Stimulated activated CD8-positive, alpha-beta memory T cell treated with anti-CD3 and anti-CD28 coated beads, Interleukin-15, amount 100 ng/mL, for 24 hours (primary cell): Measurements from ENCODE around the gene CCND3.
"Not testable (repeated sequence)": the region's sequence is repeated elsewhere in the genome, so short reads cannot be mapped to it uniquely, and the experiment has no call there.

ENCODE experiments used
- DNase-seq: peaks from one replicate; pipeline ENCODE4 v3.0.0-alpha.2; 2020; ENCODE audit warnings: low read depth

CCND3 gene

DNA sequence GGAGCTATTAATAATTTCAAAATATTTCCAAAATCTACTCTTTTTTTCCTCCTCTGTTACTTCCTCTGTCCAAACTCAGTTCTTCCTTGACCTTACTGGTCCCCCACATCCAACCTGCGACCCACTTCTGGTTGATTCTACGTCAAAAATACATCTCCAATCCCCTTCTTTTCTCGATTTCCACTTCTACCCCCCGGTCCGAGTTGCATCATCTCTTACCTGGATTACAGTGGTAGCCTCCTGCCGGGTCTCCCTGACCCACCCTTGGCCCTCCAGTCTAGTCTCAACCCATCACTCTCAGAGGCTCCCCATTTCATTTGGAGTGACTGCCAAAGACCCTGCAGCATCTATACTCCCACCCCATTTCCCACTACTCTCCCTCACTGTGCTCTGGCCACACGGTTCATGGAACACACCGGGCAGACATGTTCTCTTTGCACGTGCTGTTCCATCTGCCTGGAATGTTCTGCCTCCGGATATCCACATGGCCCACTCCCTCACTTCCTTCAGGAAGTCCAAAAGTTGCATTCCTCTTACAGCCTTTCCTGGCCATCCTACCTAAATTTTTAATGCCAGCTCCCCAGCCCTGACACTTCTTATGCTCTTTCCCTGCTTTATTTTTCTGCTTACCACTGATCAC lies 6.1 kb upstream of the CCND3 start:
- no peak for DNase-seq

DNA sequence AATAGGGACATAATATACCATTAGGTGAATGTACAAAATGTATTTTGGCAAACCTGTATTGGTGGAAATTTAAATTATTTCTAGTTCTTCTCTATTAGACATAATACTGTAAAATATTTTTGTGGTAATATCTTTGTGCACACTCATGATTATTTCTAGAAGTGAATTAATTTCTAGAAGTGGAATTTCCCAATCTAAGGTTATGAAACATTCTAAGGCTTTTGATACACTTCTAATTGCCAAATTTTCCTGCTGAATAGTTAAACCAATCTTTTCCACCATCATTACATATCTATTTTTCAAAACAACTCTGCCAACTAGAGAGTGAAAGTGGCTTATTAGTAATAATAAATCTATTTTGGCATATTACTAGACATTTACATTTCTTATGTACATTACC lies 1.8 kb upstream of the CCND3 start:
- no peak for DNase-seq

DNA sequence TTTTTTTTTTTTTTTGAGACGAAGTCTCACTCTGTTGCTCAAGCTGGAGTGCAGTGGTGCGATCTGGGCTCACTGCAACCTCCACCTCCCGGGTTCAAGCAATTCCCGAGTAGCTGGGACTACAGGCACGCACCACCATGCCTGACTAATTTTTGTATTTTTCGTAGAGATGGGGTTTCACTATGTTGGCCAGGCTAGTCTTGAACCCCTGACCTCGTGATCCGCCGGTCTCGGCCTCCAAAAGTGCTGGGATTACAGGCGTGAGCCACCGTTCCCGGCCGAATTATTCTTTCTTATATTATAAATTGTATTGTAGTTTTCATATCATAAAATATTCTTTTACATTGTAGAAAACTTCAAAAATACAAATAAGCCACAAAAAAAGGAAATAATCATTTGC lies 1.3 kb upstream of the CCND3 start:
- not testable (repeated sequence) for DNase-seq

DNA sequence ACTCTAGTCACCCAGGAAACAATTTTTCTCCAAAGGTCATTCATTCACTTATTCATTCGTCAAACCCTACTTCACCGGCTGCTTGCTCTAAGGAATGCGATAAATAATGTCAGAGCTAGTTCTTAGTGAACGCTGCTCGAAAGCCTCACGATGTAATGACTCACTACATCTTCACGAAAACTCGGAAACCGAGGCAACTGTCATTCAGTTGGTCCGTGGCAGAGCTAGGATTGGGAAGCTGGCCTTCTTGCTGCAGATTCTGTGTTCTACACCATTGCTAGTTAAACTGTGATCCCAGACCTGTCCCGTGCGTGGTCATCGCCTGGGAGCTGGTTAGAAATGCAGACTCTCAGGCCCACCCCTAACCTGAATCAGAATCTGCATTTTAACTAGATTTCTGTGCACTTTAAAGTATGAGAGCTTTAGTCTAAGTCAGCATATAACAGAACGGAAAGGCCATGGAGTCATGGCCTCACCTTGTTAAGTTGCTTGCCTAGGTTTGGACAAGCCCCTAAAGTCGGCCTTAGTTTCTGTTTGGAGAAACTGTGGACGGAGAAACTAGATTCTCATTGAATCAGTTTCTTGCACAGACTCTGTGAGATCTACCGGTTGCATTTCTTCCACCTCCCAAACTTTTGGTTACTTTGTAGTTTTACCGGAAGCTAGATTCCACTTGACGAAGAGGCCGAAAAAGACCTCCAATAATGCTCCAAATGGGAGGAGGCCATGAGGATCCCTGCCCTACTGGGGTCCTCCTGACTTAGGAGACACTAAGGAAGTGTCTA lies 651 bp upstream of the CCND3 start:
- no peak for DNase-seq

DNA sequence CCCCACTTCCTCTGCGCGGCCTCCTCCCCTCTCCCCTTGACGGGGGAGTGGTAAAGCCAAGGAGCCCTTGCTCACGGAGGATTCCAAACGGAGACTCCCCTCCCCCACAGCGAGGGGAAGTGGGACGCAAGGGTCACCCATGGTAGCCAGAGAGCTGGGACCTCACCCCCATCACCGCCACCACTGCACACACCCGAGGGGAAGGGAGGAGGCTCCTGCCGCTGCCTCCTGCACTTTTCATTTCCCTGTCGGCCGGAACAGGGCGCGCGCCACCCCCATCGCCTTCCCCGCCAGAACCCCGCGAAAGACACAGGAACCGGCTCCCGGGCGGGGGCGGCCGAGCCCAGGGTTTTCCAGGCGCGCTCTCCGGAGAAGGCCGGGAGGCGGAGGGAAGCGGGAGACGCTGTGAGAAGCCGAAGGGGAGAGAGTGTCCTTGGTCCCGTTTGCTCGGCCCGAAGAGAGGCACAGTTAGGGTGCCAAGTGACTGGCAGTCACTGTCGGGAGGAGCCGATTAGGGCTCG lies 789 bp downstream of the CCND3 start:
- DNase-seq = no peak

DNA sequence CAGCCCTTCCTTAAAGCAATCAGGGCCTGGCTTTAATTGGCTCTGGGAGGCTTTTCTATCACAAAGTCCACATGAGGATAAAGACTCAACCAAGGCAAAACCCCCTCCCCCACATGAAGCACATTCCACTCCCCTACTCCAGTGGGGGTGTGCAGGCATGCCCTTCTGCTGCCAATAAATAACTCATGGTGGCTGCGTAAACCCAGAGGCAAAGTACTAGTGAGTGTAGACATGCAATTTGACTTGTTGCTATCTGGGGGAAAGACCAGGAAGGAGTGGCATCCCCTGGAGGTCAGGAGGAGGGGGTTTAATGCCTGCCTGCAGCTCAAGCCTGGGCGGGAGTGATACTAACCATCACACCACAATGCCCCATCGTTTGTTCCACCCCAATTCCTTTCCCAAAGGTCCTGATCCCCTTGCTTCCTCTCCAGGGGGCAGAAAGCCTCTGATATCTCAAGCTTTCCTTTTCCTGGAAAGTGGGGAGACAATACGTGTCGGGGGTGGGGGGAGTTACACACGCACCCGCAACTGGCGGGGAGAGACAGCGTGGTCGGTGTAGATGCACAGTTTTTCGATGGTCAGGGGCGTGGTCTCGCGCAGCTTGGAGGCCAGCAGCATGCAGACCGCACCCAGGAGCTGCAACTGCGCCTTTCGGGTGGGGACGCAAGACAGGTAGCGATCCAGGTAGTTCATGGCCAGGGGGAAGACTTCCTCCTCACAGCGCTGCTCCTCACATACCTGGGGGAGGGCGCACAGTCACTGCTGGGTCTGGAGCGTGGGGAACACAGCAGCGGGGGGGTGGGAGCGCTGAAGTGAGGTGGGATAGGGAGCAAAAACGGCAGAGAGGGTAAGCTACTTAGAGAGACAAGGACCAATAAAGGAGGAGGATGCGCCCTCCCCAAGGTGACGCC lies 1.5 kb downstream of the CCND3 start:
- no peak for DNase-seq

DNA sequence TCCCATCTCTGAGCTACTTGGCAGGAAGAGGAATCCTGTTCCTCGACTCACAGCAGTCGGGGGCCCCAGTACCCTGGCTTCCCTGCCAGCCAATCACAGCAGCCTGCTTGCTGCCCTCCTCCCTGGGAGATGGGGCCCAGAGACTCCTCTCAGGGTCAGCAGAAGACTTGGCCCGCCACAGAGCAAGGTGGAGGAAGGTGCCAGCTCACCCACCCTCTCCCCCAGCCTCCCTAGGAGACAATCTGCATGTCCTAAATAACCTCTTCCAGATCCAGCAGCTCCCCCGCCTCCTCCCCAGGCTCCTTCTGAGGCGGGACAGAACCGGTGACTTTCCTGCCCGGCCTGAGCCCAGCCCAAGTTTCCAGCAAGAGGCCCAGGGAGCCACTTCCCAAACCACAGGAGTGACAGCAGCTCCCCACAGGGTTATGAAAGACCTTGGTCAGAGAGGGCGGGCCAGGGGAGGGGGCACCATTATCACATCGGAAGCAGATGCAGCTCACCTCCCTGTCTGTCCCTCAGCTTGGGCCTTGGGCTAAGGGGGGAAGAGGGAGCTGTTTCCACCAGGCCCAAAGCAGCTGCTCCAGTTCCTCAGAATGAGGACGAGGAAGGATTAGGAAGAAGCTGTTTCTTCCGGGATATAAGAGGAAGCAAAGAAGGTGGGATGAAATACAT lies 2.3 kb downstream of the CCND3 start:
- DNase-seq = no peak

DNA sequence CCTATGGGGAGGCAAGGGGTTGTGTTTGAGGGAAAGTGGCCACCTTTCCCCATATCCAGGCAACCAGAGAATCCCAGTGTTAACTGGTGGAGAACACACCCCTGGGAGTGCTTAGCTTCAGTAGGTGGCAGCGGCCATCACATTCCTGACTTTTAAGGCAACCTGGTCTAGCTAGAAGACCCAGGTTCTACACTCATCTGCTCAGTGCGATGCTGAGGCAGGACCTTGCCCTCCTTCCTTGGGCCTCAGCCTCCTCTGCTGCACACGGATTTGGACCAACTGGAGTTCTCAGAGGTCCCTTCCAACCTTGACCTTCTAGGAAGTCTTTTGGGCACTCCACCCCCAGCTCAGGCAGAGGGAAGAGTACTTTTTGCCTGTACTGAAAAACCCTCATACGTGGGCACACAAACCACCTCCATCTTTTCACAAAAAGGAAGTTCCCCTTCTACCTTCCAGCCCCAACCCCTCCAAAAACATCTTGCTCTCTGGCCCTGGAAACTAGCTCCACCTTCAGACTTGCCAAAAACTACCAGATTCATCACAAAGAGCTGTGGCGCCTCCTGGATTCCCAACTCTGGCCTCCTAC lies 2.9 kb downstream of the CCND3 start:
- no peak for DNase-seq

DNA sequence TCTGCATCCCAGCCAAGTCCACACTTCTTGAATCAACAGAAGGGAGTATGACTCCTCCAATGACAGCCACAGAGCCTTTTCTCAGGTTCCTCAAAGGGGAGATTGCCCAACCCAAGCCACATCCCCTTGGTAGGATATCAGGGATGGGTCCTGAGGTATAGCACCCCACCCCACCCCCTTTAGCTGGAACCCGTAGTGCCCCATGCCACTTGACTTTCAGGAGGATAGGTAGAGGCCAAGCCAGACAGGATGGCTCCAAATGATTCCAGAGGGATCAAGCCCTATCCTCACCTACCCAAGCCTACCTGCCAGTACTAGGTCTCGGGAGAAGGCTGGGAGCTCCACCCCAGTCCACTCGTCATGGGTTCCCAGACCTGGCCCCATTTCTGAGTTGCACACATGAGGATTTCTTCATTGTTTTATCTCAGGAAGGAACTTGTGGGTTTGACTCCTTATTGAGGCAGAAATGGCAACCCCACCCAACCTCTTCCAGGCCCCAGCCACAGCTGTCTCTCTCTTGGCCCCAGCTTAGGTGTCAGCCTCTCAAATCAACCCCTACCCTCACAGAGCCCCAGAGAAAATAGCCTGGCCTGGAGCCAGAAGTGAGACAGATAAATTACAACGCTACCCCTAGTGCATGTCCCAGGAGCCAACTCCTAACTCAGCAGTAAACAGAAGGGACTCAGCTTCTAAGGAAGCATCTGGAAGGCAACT lies 3.6 kb downstream of the CCND3 start:
- DNase-seq = no peak

DNA sequence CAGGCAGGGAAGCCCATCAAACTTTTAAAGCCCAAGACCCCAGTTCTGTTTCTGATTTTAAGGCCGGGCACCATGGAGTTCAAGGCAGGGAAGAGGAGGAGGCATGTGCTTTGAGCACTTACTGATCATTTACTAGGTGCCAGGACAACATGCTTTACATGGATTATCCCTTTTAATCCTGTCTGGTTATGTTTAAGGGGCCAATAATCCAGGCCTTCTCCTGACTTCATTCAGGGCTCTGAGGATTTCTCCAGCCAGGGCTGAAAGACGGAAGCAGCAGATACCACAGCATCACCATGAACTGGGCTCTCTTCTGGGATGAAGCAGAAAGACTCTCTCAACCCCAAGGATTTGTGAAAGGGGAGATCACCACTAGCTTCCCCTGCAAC lies 4.1 kb downstream of the CCND3 start:
- no peak for DNase-seq

DNA sequence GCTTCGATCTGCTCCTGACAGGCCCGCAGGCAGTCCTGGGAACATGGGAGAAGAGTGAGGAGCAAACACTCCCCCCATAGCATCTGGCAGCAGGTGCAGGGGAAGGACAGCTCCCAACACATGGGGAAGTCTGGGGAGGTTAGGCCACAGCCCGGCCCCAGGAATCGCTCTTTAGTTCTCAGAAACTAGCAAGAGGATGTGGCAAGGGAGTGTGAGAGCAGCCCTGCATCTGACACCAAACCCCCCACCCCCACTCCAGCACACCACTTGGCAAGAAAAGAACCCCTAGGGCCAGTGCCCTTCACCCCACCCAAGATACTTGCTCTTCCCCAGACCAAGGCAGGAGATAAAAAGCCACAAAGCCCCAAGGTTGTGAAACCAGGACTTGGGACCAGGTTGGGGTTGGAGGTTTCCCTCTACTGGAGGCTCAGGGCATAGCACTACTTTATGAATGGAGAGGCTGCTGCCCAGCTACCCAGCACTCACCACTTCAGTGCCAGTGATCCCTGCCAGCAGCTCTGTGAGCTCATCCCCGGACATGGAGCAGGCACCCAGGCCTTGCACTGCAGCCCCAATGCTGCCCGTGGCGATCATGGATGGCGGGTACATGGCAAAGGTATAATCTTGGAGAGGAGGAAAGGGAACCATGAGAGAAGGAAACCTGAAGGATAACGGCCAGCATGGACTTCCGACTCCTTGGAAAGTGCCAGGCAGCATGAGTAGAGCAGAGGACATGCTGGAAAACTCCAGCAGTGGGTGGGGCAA lies 5.4 kb downstream of the CCND3 start:
- DNase-seq = peak; percentile 21

DNA sequence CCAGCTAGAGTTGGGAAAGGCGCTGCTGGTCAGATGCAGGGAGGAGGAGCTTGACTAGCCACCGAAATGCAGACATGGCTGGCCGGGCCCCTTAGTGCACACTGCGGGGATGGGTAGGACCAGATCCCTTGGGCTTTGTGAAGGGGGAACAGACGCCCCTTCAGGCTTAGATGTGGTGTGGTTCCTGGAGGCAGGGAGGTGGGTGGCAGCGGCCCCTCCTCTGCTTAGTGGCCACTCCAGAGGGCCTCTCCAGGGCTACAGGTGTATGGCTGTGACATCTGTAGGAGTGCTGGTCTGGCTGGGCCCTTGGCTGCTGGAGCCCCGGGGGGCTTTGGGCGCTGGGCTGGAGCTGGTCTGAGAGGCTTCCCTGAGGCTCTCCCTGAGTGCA lies 5.9 kb downstream of the CCND3 start:
- DNase-seq = no peak

DNA sequence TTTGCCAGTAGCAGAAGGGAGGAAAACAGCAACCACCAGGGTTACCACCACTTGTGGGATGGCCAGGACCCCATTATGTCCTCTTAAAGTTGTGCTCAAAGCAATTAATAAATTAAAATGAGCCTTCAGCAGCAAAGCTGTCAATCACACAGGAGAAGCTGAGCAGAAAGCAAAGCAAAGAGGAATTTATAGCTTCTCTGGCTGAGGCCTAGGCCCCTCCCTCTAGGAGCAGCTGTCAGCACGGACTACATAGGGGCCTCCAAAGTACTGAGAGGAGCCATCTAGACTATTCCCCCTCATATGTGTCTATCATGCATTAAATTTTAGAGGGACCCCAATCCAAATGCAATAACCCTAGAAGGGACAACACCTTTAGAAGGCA lies 6.4 kb downstream of the CCND3 start:
- no peak for DNase-seq

DNA sequence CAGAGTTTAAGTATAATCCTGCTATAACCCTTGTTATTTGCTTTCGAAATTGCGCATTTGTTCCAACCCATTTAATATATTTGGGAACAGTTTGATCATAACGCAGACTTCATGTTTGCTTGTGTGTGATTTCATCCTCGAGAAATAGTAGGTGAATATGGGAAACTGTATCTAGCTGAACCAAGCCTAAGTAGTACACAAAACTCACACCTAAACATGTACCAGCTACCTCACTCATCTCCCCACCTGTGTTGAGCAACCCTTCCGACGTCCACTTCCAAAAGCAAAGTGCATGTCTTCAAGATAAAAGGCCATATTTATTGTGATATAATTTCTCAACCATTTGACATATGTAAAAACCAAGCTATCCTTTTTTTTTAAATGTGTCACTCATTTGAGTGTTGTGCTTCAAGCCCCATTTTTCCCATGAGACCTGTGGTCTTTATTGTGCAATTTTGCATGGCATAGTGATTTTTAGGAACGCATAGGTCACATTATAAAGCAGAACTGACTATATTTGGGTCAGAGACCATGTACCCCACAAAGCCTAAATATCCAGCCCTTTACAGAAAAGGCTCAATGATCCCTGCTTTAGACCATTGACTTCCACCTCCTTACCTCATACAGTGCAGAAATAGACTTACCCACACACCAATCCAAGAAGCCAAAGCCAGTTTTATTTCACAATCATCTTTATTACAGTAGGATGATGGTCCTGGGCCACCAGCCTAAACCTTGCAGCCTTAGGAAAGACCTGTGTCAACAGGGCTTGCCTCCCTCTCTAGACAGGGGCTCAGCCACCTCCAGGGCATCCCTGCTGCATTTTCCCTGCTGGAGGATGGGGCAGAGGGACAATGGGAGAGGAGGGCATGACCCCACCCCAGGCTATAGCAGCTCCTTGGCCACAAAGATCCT lies 7.1 kb downstream of the CCND3 start:
- DNase-seq = no peak

DNA sequence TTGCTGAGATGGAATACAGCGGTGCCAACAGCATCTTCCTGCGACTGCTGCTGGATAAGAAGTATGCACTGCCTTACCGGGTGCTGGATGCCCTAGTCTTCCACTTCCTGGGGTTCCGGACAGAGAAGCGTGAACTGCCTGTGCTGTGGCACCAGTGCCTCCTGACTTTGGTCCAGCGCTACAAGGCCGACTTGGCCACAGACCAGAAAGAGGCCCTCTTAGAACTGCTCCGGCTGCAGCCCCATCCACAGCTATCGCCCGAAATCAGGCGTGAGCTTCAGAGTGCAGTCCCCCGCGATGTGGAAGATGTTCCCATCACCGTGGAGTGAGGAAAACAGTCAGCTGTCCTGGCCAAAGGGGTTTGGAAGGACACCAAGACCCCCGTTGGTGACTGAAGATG lies 9.2 kb downstream of the CCND3 start:
- DNase-seq = no peak

DNA sequence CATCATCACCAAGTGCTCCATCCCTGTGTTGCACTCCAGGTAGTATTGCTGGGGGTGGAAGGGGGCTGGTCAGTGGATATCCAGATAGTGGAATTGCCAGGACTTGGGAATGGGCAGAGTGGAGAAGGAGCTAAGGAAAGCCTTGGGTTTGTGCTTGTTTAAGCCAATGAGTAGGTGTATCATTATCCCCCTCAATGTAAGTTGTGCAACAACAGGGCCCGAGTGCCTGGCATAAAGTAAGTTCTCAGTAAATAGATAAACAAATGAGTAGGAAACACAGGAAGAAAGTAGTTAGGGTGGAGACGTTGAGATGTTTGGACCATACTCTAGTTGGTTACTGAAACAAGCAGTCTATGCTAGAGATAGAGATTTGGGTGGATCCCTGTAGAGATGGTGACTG lies 9.8 kb downstream of the CCND3 start:
- no peak for DNase-seq

DNA sequence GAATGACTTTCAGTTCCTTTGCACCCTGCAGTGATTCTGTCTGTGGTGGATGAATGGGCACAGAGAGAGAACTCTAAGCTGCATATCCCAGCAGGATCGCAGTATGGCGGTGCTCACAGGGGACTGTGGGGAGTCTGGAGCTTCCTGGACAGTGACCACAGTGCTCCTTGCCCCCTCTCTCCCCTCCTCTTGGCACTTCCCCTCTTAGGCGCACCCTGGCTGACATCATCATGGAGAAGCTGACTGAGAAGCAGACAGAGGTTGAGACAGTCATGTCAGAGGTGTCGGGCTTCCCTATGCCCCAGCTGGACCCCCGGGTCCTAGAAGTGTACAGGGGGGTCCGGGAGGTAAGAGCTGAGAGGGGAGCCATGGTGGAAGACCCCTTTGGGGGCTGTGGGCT lies 11.7 kb downstream of the CCND3 start:
- no peak for DNase-seq

DNA sequence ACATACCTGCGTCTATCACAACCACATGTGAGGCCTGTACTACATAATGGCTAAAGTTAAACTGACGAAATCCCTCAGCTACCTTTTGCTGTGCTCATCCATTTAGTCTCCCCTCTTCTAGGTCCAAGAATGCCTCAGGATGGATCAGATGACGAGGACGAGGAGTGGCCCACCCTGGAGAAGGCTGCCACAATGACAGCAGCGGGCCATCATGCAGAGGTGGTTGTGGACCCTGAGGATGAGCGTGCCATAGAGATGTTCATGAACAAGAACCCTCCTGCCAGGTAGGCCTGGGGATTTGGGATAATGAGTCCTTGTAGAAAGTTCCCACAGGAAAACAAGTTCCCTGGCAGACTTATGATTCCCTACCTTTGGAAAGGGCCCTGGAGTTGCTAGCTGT lies 14.4 kb downstream of the CCND3 start:
- no peak for DNase-seq

DNA sequence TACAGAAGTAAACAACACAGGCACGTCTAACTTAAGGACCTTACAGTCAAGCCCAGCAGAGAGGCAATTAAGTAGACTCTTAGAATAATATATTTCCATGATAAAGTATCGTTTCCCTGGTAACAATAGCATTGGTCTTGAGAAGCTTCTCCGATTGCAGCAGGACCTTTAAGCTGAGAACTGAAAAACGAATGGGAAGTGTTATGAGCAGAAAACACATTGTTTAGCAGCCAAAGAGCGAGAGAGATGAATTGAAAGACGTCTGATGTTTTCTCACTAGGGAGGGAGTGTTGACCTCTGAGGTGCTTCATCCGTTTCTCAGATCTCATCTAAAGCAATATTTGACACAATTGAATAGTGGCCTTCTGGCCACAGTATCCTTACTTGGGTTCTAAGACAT lies 19.5 kb downstream of the CCND3 start:
- DNase-seq = no peak

DNA sequence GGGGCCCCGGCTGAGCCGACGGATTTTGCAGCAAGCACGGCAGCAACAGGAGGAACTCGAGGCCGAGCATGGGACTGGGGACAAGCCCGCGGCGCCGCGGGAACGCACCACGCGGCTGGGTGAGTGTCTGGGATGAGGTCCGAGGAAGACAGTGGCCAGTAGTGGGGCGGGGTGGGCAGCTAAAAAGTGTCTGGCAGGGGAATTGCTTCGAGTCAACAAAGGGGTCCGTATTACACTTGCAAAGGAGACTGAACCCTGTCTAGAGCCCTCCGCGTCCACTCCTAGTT lies 20.0 kb downstream of the CCND3 start:
- DNase-seq = no peak
